Stimulated activated CD4-positive, alpha-beta T cell treated with anti-CD3 and anti-CD28 coated beads, Interleukin-4, amount 100 ng/mL, for 1 hour (primary cell): Measurements from ENCODE around the gene TRIM27.
"Not testable (repeated sequence)": the region's sequence is repeated elsewhere in the genome, so short reads cannot be mapped to it uniquely, and the experiment has no call there.

ENCODE experiments used
- DNase-seq: peaks from one replicate; pipeline ENCODE4 v3.0.0-alpha.2; 2020

The TRIM27 gene

GRCh38 chr6:28895131-28895812 lies 28.5 kb downstream of the TRIM27 start:
- peak; percentile 83 for DNase-seq

DNA sequence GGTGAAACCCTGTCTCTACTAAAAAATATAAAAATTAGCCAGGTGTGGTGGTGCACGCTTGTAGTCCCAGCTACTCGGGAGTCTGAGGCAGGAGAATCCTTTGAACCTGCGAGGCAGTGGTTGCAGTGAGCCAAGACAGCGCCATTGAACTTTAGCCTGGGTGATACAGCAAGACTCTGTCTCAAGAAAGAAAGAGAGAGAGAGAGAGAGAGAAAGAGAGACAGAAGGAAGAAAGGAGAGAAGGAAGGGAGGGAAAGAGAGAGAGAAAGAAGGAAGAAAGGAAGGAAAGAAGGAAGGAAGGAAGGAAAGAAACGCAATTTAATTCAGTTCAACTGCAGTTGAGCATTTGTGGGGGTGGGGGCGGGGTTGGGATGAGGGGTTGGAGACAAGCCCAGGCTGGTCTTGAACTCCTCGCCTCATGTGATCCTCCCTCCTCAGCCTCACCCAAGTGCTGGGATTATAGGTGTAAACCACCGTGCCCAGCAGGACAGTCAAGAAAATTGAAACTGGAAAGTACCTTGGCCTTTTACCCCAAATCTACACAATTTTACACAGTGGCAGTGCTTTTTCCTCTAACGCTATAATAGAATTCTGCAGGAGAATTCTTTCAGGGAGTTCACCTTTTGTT lies 30.5 kb downstream of the TRIM27 start:
- DNase-seq = no peak

DNA sequence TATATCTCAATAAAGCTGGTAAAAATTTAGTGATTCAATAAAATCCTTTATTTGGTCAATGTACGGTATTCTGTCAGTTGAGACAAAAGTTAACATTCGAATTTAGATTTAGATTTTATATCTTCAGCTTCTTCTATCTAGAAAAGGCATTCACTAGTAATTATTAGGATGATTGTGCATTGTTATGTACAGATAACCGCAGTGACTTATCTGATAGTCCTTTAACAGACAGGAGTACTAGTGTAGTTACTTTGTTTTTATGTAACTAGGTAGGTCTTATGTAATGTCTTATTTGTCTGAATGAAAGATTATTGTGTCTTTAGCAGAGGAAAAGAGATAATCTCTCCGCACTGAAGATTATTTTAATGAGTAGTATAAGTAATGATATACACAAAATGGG lies 31.3 kb downstream of the TRIM27 start:
- no peak for DNase-seq

- DNase-seq = no peak
Observed at GRCh38 chr6:28887796-28888496, 35.8 kb downstream of the TRIM27 start.

DNA sequence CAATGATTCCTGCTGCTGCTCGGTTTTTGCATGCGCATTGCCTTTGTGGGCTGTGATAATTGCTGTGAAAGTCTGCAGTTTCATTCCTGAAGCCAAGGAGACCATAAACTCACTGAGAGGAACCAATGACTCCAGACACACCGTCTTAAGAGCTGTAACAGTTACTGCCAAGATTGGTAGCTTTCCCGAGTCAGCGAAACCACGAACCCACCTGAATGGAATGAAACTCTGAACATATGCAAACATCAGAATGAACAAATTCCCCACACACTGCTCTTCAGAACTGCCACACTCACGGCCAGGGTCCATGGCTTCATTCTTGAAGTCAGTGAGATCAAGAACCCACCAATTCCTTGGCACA lies 37.7 kb downstream of the TRIM27 start:
- no peak for DNase-seq

DNA sequence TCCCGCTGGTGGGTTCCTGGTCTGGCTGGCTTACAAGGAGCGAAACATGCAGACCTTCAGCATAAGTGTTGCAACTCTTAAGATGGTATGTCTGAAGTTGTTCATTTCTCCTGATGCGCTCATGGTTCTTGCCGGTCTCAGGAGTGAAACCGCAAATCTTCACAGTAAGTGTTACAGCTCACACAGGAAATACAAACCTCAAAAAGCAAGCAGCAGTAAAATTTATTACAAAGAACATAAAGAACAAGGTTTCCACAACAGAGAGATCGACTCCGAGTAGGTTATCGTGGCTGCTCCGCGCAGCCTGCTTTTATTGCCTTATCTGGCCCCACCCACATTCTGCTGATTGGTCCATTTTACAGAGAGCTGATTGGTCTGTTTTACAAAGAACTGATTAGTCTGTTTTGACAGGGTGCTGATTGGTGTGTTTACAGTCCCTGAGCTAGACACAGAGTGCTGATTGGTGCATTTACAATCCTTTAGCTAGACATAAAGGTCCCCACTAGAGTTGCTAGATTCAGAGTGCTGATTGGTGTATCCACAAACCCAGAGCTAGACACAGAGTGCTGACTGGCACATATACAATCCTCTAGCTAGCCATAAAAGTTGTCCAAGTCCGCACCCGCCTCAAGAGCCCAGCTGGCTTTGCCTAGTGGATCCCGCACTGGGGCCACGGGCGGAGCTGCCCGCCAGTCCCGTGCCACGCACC lies 39.2 kb downstream of the TRIM27 start:
- peak; percentile 59 for DNase-seq

- peak; percentile 61 for DNase-seq
Observed at GRCh38 chr6:28880894-28881780, 42.6 kb downstream of the TRIM27 start.

- DNase-seq = no peak
Observed at GRCh38 chr6:28880519-28880893, 43.3 kb downstream of the TRIM27 start.

- no peak for DNase-seq
Observed at GRCh38 chr6:28876710-28877109, 47.1 kb downstream of the TRIM27 start.

DNA sequence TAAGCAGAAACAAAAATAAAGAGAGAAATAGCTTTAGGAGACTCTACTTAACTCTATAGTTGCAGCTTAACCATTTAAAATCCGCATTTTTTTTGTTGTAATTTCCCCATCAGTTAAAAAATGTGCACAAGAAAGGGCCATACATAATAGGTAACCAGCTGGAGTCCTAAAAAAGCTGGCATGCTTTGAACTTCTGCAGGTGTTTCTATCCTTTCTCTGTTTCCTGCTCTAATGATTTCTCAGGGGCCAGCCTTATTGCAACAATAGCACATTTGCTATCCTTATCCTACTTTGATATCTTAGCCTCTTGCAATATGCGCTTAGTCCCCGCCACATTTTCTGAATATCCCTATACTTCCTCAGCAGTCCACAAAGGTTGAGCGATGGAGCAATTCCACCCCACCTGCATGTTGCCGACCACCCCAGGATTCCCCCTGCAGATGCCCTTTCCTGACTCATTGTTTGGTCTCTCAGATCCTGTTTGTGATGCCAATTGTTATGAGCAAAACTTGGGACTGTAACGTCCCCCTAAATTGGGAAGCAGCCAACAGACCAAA lies 48.5 kb downstream of the TRIM27 start:
- no peak for DNase-seq

DNA sequence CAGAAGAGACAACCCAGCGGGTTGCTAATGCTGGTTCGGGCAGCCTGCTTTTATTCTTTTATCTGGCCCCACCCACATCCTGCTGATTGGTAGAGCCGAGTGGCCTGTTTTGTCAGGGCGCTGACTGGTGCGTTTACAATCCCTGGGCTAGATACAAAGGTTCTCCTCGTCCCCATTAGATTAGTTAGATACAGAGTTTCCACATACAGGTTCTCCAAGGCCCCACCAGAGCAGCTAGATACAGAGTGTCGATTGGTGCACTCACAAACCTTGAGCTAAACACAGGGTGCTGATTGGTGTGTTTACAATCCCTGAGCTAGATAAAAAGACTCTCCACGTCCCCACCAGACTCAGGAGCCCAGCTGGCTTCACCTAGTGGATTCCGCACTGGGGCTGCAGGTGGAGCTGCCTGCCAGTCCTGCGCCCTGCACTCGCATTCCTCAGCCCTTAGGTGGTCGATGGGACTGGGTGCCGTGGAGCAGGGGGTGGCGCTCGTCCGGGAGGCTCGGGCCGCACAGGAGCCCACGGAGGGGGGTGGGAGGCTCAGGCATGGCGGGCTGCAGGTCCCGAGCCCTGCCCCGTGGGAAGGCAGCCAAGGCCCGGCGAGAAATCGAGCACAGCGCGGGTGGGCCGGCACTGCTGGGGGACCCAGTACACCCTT lies 51.5 kb downstream of the TRIM27 start:
- not testable (repeated sequence) for DNase-seq

GRCh38 chr6:28871335-28872156 lies 52.2 kb downstream of the TRIM27 start:
- no peak for DNase-seq

DNA sequence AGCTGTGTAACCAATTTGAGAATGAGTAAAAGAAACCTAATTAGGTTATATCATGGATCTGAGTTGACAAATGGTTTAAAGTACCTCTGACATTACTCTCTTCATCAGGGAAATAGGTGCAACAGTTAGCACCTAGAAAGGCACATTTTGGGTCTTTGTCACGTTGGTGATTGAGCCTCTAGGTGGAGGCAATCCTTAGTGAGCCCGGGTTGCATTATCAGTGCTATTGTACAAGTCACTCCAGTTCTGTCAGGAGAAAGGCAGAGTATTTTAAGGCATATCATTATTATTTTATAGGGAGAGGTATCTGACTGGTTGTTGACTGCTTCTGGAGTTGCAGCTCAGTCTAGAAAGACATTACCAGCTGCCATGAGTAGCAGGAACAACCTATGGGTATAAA lies 54.9 kb downstream of the TRIM27 start:
- DNase-seq = no peak

DNA sequence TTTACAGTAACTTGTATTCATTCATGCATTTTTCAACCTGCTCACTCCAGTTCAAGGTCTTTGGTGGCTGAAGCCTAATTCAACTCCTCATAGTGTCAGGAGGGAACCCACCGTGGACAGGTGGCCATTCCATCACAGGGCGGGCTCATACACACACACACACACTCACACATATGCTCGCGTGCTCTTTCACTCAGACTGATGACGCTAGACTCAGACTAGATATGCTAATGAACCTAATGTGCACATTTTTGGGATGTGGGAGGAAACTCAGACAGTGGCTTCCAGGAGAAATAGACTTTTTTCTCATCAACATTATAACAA lies 56.7 kb downstream of the TRIM27 start:
- DNase-seq = no peak

GRCh38 chr6:28866205-28867085 lies 57.3 kb downstream of the TRIM27 start:
- DNase-seq = peak; percentile 74

DNA sequence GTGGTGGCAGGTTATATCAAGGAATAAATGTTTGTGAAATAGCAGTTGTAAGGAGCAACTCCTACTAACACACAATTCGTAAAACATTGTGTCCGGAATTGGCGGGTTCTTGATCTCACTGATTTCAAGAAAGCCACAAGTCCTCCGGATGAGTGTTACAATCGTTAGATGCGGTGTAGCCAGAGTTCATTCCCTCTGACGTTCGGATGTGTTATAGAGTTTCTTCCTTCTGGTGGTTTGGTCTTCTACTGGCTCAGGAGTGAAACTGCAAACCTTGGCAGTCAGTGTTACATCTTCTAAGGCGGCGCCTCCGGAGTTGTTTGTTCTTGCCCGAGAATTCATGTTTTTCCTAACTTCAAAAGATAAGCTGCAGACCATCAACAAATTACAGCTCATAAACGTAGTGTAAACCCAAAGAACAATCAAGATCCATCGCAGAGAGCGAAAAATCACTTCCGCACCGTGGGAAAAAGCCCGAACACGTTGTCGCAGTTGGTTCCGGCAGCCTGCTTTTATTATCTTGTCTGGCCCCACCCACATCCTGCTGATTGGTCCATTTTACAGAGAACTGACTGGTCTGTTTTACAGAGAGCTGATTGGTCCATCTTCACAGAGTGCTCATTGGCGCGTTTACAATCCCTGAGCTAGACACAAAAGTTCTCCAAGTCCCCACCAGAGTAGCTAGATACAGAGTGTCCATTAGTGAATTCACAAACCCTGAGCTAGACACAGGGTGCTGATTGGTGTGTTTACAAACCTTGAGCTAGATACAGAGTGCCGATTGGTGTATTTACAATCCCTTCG lies 58.2 kb downstream of the TRIM27 start:
- DNase-seq = peak; percentile 52

DNA sequence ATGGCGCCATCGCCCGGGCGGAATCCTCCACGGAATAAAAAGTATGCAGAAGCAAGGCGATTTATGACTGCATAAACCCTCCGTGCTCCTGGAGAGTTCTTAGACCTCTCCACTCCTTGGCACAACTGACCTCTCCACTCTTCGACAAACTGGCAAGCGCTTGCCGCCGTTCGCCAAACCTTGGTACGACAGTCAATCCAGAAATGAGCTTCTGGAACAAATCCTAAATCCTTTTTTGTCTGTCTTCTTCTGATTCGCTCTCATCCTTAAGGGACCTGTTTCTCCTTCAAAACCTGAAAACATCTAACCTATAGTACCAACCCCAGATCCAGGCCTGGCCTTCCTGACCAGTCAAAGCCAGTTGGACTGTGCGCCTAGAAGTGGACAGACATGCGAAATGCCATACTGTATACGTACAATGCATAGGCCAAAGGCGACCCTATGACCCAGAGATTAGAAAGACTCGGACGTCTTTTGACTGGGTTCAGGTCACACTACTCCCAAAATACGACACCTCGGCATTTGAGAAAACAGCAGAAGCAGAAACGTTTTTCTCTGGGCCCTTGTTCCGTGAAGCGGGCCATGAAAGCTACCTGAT lies 59.4 kb downstream of the TRIM27 start:
- no peak for DNase-seq

DNA sequence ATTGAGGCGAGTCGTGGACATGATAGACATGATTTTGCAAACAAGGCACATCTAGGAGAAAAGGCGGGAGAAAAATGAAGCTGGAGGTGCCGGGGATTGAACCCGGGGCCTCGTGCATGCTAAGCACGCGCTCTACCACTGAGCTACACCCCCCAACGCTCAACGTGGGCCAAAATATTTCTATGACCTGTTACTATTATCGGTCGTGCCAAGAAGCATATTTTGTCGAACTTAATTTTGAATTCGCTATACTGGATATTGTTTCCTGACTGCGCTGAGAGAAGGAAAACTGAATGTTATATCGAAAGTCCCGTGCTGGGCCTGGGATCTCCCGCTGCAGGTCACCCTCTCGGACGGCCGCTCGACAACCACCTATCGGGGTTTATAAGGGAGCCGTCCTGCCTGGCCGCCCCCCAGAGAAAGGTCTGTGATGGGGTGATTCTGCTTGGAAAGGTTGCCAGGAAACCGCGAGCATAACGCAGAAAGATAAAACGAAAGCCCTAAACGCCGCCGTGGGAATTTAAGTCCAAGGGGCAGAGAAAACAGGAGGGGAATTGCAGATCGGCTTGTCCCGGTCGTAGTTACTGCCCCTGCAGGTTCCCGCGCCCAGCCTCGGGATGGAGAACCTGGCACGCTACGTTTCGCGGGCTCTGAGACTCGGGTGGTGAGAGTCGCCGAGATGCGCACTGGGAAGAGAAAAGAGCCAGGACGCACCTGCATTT lies 60.0 kb downstream of the TRIM27 start:
- peak; percentile 74 for DNase-seq
